Germinal center (tissue), 1 donor: ENCODE measurements around the gene LRRIQ1.
"Not testable (repeated sequence)": the region's sequence is repeated elsewhere in the genome, so short reads cannot be mapped to it uniquely, and the experiment has no call there.

Source experiments
- DNase-seq: peaks from one replicate; pipeline ENCODE4 v3.0.0; 2012; ENCODE audit warnings: mixed read lengths, low spot score

Gene LRRIQ1

GRCh38 chr12:85036234-85036707, at the start of gene LRRIQ1, which contains the start of gene TSPAN19:
Gene LRRIQ1 (plus strand): TSS chr12:85036351. CDS start chr12:85038177, 1,826 bp downstream.
Gene TSPAN19 (minus strand): TSS chr12:85036277. CDS start chr12:85029946, 6,331 bp downstream.
- DNase-seq, result peak; percentile 23

- no peak for DNase-seq
Observed at GRCh38 chr12:84986586-84986985, 49.6 kb upstream of the LRRIQ1 start.

DNA sequence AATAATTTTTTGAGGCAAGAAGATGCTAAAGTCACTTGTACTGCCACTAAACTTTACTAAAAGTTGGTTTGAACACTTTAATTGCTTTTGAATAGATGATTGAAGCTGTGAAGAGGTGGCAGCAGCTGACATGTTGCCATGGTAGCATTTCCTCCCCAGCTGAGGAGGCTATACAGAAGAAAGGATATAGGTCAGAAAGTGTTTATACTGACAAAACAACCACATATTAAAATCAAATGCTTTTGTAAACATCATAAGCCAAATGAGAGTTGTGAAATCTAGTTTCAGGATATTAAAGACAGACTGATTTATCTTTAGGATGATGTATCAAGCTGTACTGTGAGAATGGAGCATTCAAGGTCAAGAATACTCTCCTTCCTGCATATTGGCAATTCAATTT, 41.7 kb upstream of the LRRIQ1 start:
- no peak for DNase-seq

- no peak for DNase-seq
Observed at GRCh38 chr12:84995641-84996040, 40.5 kb upstream of the LRRIQ1 start.

DNA sequence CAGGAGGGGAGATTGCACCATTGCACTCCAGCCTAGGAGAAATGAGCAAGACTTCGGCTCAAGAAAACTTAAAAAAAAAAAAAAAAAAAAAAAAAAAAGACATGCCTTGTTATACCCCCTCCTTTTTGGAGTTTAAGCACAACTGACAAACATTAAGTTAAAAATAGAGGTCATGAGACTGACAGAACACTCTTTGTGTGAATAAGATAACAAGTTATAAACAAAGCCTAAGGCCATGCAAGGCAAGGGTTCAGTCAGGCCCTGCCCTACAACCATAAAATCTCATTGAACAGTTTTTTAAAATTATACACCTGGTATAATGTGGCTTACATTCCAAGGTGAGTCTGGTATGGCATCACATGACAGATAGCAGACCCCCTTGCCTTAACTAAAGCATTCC, 39.4 kb upstream of the LRRIQ1 start:
- DNase-seq, result no peak

DNA sequence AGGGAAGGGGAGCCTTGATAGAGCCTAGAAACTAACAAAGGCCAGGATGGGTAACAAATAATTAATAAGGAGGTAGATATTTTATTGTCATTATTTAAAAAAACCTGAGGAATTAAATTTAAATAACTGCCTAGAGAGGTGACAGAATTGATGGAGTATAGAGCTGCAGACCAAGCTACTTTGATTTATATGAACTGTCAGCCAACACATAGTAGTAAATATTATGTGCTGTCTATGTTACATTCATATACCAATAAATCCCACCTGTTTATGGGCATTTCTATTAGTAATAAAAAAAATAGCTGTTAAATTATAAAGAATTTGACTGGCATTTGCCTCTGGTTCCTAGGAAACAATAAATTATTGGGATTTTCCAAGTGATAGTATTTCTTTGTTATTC, 37.8 kb upstream of the LRRIQ1 start:
- DNase-seq, result no peak

DNA sequence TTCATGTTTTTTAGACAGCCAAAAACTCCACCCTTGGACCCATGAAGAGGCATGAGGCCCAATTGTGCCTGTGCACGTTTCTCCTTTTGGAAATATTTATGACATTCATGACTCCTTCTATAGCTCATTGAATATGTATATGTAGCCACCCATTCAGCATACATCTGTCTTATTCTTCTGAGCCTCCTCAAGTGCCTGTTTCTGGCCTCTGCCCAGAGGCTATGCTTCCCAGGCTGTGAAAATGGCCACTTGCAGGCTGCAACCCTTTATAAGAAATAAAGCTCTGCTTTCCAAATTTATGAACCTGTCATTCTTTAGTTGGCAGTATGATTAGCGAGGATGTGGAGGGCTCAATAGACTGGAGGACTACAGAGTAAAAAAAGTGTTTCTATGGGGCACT, 35.4 kb upstream of the LRRIQ1 start:
- DNase-seq, result no peak

- DNase-seq, result no peak
Observed at GRCh38 chr12:85002778-85003296, 33.3 kb upstream of the LRRIQ1 start.

GRCh38 chr12:85004204-85004603, 31.9 kb upstream of the LRRIQ1 start:
- no peak for DNase-seq

DNA sequence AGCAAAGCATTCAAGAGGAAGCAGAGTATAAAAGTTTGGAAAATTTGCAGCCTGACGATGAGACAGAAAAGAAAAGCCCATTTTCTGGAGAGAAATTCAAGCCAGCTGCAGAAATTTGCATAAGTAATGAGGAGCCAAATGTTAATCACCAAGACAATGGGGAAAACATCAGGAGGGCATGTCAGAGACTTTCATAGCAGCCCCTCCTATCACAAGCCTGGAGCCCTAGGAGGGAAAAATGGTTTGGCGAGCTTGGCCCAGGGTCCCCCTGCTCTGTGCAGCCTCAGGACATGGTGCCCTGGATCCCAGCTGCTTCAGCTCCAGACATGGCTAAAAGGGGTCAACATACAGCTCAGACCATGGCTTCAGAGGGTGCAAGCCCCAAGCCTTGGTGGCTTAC, 31.1 kb upstream of the LRRIQ1 start:
- not testable (repeated sequence) for DNase-seq

DNA sequence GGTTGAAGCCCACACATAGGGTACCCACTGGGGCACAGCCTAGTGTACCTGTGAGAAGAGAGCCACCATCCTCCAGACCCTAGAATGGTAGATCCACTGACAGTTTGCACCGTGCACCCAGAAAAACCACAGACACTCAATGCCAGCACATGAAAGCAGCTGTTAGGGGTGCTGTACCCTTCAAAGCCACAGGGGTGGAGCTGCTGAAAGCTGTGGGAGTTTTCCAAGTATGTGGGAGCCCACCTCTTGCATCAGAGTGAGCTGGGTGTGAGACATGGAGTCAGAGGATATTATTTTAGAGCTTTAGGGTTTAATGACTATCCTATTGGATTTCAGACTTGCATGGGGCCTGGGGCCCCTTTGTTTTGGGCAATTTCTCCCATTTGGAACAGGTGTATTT, 30.5 kb upstream of the LRRIQ1 start:
- DNase-seq, result no peak

GRCh38 chr12:85006206-85006605, 29.9 kb upstream of the LRRIQ1 start:
- no peak for DNase-seq

GRCh38 chr12:85007836-85008235, 28.3 kb upstream of the LRRIQ1 start:
- no peak for DNase-seq

DNA sequence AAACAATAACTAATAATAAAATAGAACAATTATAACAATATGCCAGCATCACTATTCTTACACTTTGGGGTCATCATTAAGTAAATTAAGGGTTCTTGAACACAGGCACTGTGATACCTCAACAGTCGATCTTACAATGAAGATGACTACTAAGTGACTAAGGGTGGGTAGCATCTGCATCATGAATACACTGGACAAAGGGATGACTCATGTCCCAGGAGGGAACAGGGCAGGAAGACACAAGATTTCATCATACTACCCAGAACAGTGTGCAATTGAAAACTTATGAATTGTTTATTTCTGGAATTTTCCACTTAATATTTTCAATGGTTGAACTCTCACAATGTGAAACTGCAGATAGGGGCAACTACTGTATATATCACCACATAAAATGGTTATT, 19.7 kb upstream of the LRRIQ1 start:
- no peak for DNase-seq

- DNase-seq, result no peak
Observed at GRCh38 chr12:85017133-85017532, 19.0 kb upstream of the LRRIQ1 start.

DNA sequence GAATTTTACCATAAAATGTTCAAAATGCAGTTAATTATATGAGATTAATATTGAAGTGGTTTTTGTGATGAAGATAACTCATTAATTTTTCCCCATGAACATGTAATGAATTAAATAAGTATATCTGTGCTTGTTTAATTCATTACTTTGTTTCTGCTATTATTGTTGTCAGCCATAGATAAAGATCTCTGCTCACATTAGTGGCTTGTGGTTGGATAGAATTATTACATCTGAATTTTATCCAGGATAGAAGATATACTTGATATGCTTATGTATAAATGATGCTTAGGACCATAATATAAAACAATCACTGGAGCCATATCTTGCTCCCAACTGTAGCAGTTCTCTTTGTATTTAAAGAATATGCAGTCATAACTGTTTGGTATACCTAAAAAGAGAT, 18.5 kb upstream of the LRRIQ1 start:
- DNase-seq, result no peak

- no peak for DNase-seq
Observed at GRCh38 chr12:85018098-85018497, 18.1 kb upstream of the LRRIQ1 start.

DNA sequence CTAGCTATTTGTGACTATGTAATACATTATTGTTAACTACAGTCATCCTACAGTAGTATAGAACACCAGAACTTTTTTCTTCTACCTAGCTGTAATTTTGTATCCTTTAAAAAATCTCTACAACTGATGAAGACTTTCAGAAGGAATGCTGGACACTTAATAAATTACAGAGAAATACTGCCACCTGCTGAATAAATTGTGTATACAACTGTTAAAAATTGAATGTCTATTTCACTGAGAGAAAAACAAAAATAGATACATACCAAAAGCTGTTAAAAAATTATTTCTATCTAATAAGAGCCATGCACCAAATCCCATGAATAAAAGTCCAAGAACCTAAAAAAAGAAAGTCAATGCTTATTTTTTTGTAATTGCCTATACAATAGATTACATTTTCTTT, 6.7 kb upstream of the LRRIQ1 start:
- no peak for DNase-seq

DNA sequence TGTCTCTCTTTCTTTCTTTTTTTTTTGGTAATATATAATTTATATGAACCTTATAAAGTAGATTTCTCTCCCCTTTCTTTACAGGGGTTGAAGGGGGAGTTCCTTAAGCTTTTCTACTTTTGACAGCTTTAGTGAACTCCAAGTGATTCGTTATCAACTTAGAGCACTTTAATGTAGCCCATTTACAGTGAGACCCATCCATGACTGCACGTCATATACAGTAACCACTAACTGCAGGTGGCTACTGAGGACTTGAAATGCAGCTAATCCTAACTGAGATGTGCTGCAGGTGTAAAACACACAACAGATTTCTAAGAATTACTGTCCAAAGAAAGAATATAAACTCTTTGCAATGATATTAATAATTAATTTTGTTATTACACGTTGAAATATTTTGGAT, 582 bp downstream of the LRRIQ1 start:
- DNase-seq, result no peak

GRCh38 chr12:85041395-85041794, 5.2 kb downstream of the LRRIQ1 start:
- no peak for DNase-seq

- DNase-seq, result no peak
Observed at GRCh38 chr12:85043829-85044228, 7.7 kb downstream of the LRRIQ1 start.

GRCh38 chr12:85057370-85057963, 21.3 kb downstream of the LRRIQ1 start:
- DNase-seq, result peak; percentile 4

DNA sequence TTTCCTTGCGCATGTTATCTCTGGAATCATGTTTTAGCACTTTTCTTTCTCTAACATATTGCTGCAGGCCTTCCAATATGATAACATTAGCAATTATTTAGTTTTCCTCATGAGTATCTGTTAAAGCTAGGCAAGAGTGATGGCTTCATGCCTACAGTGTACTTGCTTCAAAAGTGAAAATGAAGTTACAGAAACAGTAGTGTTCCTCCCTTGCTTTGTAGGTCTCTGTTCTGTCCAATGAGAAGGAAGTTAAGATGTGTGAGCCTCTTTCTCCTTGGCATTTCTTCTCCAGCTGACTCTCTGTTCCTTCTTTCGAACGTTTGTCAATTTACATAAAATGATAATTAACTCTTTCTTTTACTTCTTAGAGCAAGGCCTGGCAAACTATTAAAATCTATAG, 22.2 kb downstream of the LRRIQ1 start:
- DNase-seq, result no peak

GRCh38 chr12:85059594-85059993, 23.4 kb downstream of the LRRIQ1 start:
- DNase-seq, result no peak
